ENCODE data around the gene ABCC3.

Gene ABCC3

DNA sequence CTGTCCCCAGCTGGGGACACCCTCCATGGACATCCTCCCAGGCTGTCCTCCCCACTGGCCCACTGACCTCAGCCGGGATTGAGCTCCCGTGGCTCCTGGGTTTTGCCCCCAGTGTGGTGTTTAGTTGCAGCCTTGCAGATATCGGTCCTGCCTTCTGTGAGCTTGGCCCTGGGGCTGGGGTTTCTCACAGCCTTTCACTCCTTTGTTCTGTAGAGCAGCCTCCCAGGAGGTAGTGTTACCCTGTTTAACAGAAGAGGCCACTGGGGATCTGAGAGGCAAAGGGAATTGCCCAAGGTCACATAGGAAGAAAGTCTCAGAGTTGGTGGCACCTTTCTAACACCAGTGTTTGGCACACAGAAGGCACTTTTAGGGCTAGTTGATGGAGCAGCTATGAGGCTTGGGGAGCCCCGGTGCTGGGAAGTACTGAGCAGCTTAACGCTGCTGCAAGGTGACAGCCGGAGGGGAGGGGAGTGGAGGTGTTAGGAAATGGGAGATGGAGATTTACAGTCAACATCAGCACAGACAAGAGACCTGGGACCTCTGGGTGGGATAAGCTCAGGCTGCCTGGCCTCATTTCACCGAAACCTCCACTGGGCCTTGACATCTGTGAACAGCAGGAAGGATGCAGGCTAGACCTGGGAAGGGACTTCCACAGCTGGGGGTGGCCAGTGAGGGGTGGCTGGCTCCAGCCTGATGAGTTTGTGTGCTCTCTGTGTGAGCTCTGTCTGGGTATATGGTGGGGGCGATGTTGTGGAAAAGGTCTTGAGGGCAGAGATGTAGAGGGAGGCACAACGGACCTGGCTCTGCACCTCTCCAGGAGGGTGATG lies 48.0 kb upstream of the ABCC3 start:
- Histone ChIP-seq H3K27me3 (ENCODE audit: insufficient read depth, poor library complexity, severe bottlenecking) (peaks cover 8% of the 10 kb centered on the region), H3K4me3 (replicated peaks; ENCODE audit: insufficient read depth, low read length) (no peak overlapping the region), H3K27ac (replicated peaks) (no peak overlapping the region)
- no peak for TF ChIP-seq SPI1 (IDR thresholded peaks at IDR 0.05; ENCODE audit: borderline replicate concordance, low read depth)
- no peak for DNase-seq (ENCODE audit: low read depth in 1 of 2, low spot score in 1 of 2)

DNA sequence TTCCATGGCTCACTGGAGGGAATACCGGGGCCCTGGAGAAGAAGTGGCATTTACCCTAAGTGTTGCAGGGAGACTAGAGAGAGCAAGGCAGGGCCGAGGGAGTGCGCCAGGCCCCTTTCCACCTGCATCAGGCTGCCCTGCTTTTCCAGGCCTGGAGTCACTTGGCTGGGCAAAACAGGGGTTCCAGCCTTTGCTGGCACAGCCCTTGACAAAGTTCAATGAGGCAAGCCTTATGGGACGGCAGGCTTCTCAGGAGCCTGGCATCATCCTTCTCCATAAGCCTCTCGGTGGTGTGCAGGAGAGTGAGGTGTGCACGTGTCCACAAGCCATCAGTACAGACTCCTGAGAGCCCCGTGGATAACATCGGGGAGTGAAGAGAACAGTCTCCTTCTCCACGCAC lies 47.1 kb upstream of the ABCC3 start:
- TF ChIP-seq SPI1 (IDR thresholded peaks at IDR 0.05; ENCODE audit: borderline replicate concordance, low read depth) = no peak
- TF ChIP-seq, protein P1, sequence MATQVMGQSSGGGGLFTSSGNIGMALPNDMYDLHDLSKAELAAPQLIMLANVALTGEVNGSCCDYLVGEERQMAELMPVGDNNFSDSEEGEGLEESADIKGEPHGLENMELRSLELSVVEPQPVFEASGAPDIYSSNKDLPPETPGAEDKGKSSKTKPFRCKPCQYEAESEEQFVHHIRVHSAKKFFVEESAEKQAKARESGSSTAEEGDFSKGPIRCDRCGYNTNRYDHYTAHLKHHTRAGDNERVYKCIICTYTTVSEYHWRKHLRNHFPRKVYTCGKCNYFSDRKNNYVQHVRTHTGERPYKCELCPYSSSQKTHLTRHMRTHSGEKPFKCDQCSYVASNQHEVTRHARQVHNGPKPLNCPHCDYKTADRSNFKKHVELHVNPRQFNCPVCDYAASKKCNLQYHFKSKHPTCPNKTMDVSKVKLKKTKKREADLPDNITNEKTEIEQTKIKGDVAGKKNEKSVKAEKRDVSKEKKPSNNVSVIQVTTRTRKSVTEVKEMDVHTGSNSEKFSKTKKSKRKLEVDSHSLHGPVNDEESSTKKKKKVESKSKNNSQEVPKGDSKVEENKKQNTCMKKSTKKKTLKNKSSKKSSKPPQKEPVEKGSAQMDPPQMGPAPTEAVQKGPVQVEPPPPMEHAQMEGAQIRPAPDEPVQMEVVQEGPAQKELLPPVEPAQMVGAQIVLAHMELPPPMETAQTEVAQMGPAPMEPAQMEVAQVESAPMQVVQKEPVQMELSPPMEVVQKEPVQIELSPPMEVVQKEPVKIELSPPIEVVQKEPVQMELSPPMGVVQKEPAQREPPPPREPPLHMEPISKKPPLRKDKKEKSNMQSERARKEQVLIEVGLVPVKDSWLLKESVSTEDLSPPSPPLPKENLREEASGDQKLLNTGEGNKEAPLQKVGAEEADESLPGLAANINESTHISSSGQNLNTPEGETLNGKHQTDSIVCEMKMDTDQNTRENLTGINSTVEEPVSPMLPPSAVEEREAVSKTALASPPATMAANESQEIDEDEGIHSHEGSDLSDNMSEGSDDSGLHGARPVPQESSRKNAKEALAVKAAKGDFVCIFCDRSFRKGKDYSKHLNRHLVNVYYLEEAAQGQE (IDR thresholded peaks at IDR 0.05; ENCODE audit: insufficient replicate concordance, low read depth) = no peak
- Histone ChIP-seq H3K4me3 (replicated peaks; ENCODE audit: insufficient read depth, low read length) (no peak overlapping the region), H3K27ac (replicated peaks) (no peak overlapping the region), H3K27me3 (ENCODE audit: insufficient read depth, poor library complexity, severe bottlenecking) (peaks cover 8% of the 10 kb centered on the region)
- DNase-seq (ENCODE audit: low read depth in 1 of 2, low spot score in 1 of 2) = no peak

DNA sequence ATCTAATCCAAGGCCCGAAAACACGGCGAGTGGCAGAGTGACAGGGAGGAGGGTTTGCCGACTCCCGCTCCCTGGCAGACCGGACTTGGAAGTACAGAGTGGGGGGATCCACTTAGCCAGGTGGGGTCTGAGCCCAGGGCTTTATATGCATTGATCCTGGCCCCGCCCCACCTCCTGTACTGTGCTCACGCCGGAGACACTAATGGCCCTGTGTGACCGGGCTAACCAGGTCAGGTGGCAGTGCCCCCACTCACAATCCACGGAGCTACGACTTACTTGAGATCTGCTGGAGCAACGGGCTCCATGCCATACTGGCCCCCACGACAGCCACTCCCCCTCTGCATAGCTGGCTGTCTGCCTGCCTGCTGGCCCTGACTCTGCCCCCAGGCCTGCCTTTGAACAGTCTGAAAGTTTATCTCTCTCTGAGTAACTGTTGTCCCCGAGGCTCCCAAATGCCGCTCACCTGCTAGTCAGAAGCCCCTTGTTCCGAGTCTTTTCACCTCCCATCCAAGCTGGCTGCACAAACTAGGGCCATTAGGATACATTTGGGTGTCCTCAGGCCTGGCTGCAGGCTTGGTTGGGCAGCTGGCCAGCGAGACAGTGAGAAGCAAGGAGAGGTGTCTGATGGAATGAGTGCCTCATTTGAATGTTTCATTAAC lies 46.2 kb upstream of the ABCC3 start:
- no peak overlapping the region for H3K27ac ChIP-seq (replicated peaks)
- DNase-seq (ENCODE audit: low read depth in 1 of 2, low spot score in 1 of 2) = no peak
- H3K4me3 ChIP-seq (replicated peaks; ENCODE audit: insufficient read depth, low read length) = no peak overlapping the region
- no peak for TF ChIP-seq POLR2AphosphoS5 (IDR thresholded peaks at IDR 0.05; ENCODE audit: low read depth)
- TF ChIP-seq, protein P1 (IDR thresholded peaks at IDR 0.05; ENCODE audit: insufficient replicate concordance, low read depth) = no peak
- TF ChIP-seq, protein P2, sequence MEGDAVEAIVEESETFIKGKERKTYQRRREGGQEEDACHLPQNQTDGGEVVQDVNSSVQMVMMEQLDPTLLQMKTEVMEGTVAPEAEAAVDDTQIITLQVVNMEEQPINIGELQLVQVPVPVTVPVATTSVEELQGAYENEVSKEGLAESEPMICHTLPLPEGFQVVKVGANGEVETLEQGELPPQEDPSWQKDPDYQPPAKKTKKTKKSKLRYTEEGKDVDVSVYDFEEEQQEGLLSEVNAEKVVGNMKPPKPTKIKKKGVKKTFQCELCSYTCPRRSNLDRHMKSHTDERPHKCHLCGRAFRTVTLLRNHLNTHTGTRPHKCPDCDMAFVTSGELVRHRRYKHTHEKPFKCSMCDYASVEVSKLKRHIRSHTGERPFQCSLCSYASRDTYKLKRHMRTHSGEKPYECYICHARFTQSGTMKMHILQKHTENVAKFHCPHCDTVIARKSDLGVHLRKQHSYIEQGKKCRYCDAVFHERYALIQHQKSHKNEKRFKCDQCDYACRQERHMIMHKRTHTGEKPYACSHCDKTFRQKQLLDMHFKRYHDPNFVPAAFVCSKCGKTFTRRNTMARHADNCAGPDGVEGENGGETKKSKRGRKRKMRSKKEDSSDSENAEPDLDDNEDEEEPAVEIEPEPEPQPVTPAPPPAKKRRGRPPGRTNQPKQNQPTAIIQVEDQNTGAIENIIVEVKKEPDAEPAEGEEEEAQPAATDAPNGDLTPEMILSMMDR (IDR thresholded peaks at IDR 0.05; ENCODE audit: insufficient read depth, low read length) = no peak
- TF ChIP-seq SPI1 (IDR thresholded peaks at IDR 0.05; ENCODE audit: borderline replicate concordance, low read depth) = no peak
- no peak for TF ChIP-seq GABPA (IDR thresholded peaks at IDR 0.05; ENCODE audit: low read depth)
- peaks cover 8% of the 10 kb centered on the region for H3K27me3 ChIP-seq (ENCODE audit: insufficient read depth, poor library complexity, severe bottlenecking)

DNA sequence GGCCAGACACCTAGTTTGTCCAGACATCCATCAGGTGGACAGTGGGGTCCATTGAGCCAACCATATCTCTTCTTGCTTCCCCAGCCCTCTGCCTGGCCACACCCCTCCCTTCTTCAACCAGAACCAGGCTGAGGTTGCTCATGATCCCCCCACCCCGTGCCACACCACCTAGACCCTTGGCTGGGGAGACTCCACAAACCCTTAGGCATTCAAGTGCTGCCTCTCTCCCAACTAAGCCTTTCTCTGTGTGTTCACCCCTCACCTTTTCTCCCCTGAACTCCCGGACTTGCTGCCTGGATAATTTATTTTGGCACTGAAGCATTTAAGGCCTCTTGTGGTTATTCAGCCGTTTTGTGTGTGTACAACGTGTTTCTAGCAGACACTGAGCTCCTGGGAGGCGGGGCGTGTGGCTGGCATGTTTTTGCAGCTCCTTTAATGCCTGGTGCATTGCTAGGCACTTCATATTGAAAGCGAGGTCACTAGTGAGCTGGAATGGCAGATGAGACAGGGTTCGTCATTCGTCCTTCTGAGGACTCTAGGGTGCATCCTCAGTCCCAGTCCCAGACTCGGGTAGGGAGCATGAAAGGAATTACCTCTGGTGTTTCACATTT lies 45.5 kb upstream of the ABCC3 start:
- TF ChIP-seq GABPA (IDR thresholded peaks at IDR 0.05; ENCODE audit: low read depth) (no peak), POLR2AphosphoS5 (IDR thresholded peaks at IDR 0.05; ENCODE audit: low read depth) (no peak), SPI1 (IDR thresholded peaks at IDR 0.05; ENCODE audit: borderline replicate concordance, low read depth) (no peak)
- TF ChIP-seq, protein P2 (IDR thresholded peaks at IDR 0.05; ENCODE audit: insufficient read depth, low read length) = no peak
- TF ChIP-seq, protein P1 (IDR thresholded peaks at IDR 0.05; ENCODE audit: insufficient replicate concordance, low read depth) = no peak
- Histone ChIP-seq H3K4me3 (replicated peaks; ENCODE audit: insufficient read depth, low read length) (no peak overlapping the region), H3K27ac (replicated peaks) (no peak overlapping the region), H3K27me3 (ENCODE audit: insufficient read depth, poor library complexity, severe bottlenecking) (peaks cover 5% of the 10 kb centered on the region)
- DNase-seq (ENCODE audit: low read depth in 1 of 2, low spot score in 1 of 2) = no peak

Measured in HL-60 (cell line).